NCI-H226 (cell line): ENCODE measurements around the gene TIAM2.
A peak's percentile ranks its signal among the peaks of the same experiment; 100 is the strongest.
"Not testable (repeated sequence)": the region's sequence is repeated elsewhere in the genome, so short reads cannot be mapped to it uniquely, and the experiment has no call there.

ENCODE experiments used
- DNase-seq: peaks from one replicate; pipeline ENCODE4 v3.0.0-alpha.2; 2015

TIAM2 gene

GRCh38 chr6:155212616-155213380 is 217.7 kb downstream of the TIAM2 start:
- DNase-seq: no peak

- DNase-seq: no peak
These were observed 218.7 kb downstream of the TIAM2 start for GRCh38 chr6:155213611-155214372.

GRCh38 chr6:155215906-155216305 is 220.8 kb downstream of the TIAM2 start:
- DNase-seq: no peak

GRCh38 chr6:155216312-155217046 is 221.4 kb downstream of the TIAM2 start:
- no peak for DNase-seq

GRCh38 chr6:155218711-155219110 is 223.6 kb downstream of the TIAM2 start:
- not testable (repeated sequence) for DNase-seq

GRCh38 chr6:155219299-155219698 is 224.2 kb downstream of the TIAM2 start:
- DNase-seq: no peak

GRCh38 chr6:155219858-155220301 is 224.8 kb downstream of the TIAM2 start:
- no peak for DNase-seq

- no peak for DNase-seq
These were observed 226.0 kb downstream of the TIAM2 start for GRCh38 chr6:155221086-155221485.

GRCh38 chr6:155222506-155222905 is 227.4 kb downstream of the TIAM2 start:
- DNase-seq: no peak

- DNase-seq: peak; percentile 91
These were observed 228.7 kb downstream of the TIAM2 start for GRCh38 chr6:155223646-155224451.

- no peak for DNase-seq
These were observed 229.5 kb downstream of the TIAM2 start for GRCh38 chr6:155224618-155225017.

GRCh38 chr6:155227046-155227445 is 231.9 kb downstream of the TIAM2 start:
- no peak for DNase-seq

- DNase-seq: peak; percentile 20
These were observed 233.5 kb downstream of the TIAM2 start for GRCh38 chr6:155228546-155229166.

- DNase-seq: not testable (repeated sequence)
These were observed 235.9 kb downstream of the TIAM2 start for GRCh38 chr6:155230975-155231374.

- DNase-seq: no peak
These were observed 237.7 kb downstream of the TIAM2 start for GRCh38 chr6:155232848-155233247.

- no peak for DNase-seq
These were observed 239.1 kb downstream of the TIAM2 start for GRCh38 chr6:155234167-155234566.

- no peak for DNase-seq
These were observed 239.6 kb downstream of the TIAM2 start for GRCh38 chr6:155234687-155235086.

GRCh38 chr6:155235087-155235486 is 240.0 kb downstream of the TIAM2 start:
- DNase-seq: no peak

GRCh38 chr6:155237613-155238012 is 242.5 kb downstream of the TIAM2 start:
- no peak for DNase-seq

GRCh38 chr6:155240905-155241600 is 245.9 kb downstream of the TIAM2 start:
- DNase-seq: no peak

GRCh38 chr6:155241966-155242365 is 246.9 kb downstream of the TIAM2 start:
- no peak for DNase-seq
